Natural killer cell (primary cell): ENCODE results near the gene GRB10. TPM values are rescaled to one million over a fixed set of nuclear protein-coding genes. Genes with fewer than 3 reads are reported as not detected.

Experiments used
- ATAC-seq, 3 donors: fragments of 150-1000 bp in 2 of 3; fragments of 200-7000 bp in 1 of 3; cut with Tn5 transposase; 1 replicate in 1 of 3; 2 replicates in 2 of 3; pipeline ENCODE4 v1.10.0; 2021; ENCODE audit warnings: mild to moderate bottlenecking in 2 of 3, moderate library complexity in 2 of 3
- DNase-seq, 2 donors: peaks; one replicate each; pipeline versions ENCODE4 v3.0.0 to v3.0.0-alpha.2; 2013 to 2021; ENCODE audit warnings: mixed read lengths in 1 of 2
- H3K27ac ChIP-seq: one replicate; pipeline ENCODE4 v1.5.1; 2013; ENCODE audit warnings: mild to moderate bottlenecking, low read length
- H3K27me3 ChIP-seq: one replicate; pipeline ENCODE4 v1.6.1; 2013; ENCODE audit warnings: low read length; ENCODE audit not compliant: control insufficient read depth, insufficient read depth
- H3K36me3 ChIP-seq: one replicate; pipeline ENCODE4 v1.6.1; 2013; ENCODE audit warnings: low read length; ENCODE audit not compliant: control insufficient read depth, insufficient read depth
- H3K4me1 ChIP-seq: one replicate; pipeline ENCODE4 v1.6.1; 2013; ENCODE audit warnings: low read length; ENCODE audit not compliant: control insufficient read depth, insufficient read depth
- H3K4me3 ChIP-seq: one replicate; pipeline ENCODE4 v1.5.1; 2013; ENCODE audit warnings: low read length
- H3K9me3 ChIP-seq: one replicate; pipeline ENCODE4 v1.6.1; 2013; ENCODE audit warnings: low read length; ENCODE audit not compliant: control insufficient read depth, insufficient read depth
- H3K27ac Mint-ChIP-seq, 2 donors: one replicate each; pipeline ENCODE4 v1.8.0; 2022; ENCODE audit warnings: mild to moderate bottlenecking in 2 of 2, mixed read lengths in 2 of 2, moderate library complexity in 1 of 2
- H3K27me3 Mint-ChIP-seq, 2 donors: one replicate each; pipeline ENCODE4 v1.8.0; 2022; ENCODE audit warnings: low read depth in 2 of 2, mixed read lengths in 2 of 2
- H3K36me3 Mint-ChIP-seq: one replicate; pipeline ENCODE4 v1.8.0; 2022; ENCODE audit warnings: mixed read lengths
- H3K4me1 Mint-ChIP-seq, 2 donors: one replicate each; pipeline ENCODE4 v1.8.0; 2022; ENCODE audit warnings: mixed read lengths in 2 of 2
- H3K4me3 Mint-ChIP-seq: one replicate; pipeline ENCODE4 v1.8.0; 2022; ENCODE audit warnings: mild to moderate bottlenecking, moderate library complexity, mixed read lengths
- H3K9me3 Mint-ChIP-seq, 2 donors: one replicate each; pipeline ENCODE4 v1.8.0; 2022; ENCODE audit warnings: mixed read lengths in 2 of 2
- CTCF ChIP-seq: fragments of 200-600 bp; IDR thresholded peaks from one replicate; pipeline ENCODE4 v1.8.0; 2022; ENCODE audit warnings: antibody characterized with exemption
- WGBS: methylation state at CpG from one replicate; pipeline ENCODE4 v1.1.7; 2013; ENCODE audit warnings: missing lambda C conversion rate; ENCODE audit not compliant: insufficient coverage; 5-methylcytosine and 5-hydroxymethylcytosine counted together
- intact Hi-C: fragments of 100-400 bp; cut with micrococcal nuclease; formaldehyde crosslinking; loops from one replicate; pipeline ENCODE4 v1.14.2; 2022
- total RNA-seq, 4 donors: library from RNA; stranded (reverse); fragments of 120-200 nt in 1 of 4; gene quantifications; one replicate each; pipeline versions ENCODE4 v1.2.3 to v1.2.4, GENCODE V29; 2013 to 2022

The GRB10 gene
- total RNA-seq, 3 donors from 2014 or later (not counting 1 experiment from before 2014, with no cell fraction given) = 0.16 to 24.4 (median 1.4) TPM

GRCh38 chr7:50713123-50713965 lies 69.4 kb downstream of the GRB10 start:
- Histone ChIP-seq H3K9me3 (no peaks in the 10 kb centered on the region), H3K36me3 (no peaks in the 10 kb centered on the region), H3K27me3 (no peaks in the 10 kb centered on the region), H3K4me3 (no peak overlapping the region), H3K27ac (no peak overlapping the region), H3K4me1 (no peaks in the 10 kb centered on the region)
- Mint-ChIP-seq H3K27ac (peak overlapping the region in 1 of 2 donors; percentile 39), H3K36me3 (no peaks in the 10 kb centered on the region), H3K4me3 (peak overlapping the region; percentile 1), H3K4me1 (peaks cover 27 to 35% of the 10 kb centered on the region in 2 donors), H3K9me3 (peaks cover 3 to 6% of the 10 kb centered on the region in 2 donors), H3K27me3 (peaks cover 0 to 5% of the 10 kb centered on the region in 2 donors)
- TF ChIP-seq CTCF = no peak
- DNase-seq (no peak), ATAC-seq (no peak)
- intact Hi-C loops = no loop called here
- 59% methylated on average over 5 of the region's 5 CpGs for WGBS

DNA sequence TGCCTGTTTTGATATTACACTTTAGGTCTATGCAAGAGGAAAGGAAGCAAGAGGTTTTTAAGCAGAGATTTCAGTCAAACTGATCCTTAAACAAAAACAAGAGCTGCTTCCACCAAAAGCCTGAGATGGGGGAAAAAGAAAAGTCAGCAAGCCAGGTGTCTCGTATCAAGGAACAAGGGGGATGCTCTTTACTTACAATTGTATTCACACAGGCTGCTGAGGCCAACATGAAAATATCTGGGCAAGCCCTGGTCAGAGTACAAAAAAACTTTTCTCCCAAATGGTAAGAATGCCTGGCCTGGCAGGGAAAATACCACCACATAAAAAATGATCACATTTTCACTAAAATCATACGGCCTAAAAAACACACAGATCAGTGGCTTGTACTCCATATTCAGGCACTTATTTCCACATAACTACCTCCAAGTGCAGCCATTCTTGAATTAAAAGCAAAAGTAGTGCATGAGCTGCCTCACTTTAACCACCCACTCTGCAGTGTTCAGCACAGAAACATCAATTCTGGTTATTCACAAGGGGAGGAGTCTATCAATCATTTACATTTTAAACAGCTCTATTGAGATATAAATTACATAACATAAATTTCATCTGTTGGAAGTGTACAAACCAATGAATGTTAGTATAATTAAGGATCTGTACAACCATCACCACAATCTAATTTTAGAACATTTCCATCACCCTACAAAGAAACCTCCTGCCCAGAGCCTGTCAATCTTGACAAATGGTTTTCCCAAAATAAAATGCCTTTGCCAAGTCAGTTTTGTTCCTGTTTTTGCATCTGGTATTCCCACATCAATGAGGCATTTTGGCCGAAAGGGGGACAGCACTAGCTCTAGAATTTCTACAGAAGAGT lies 70.2 kb downstream of the GRB10 start:
- H3K4me3 ChIP-seq = no peak overlapping the region
- WGBS = 52% methylated on average over 3 of the region's 3 CpGs
- peak overlapping the region; percentile 28 for H3K4me3 Mint-ChIP-seq

DNA sequence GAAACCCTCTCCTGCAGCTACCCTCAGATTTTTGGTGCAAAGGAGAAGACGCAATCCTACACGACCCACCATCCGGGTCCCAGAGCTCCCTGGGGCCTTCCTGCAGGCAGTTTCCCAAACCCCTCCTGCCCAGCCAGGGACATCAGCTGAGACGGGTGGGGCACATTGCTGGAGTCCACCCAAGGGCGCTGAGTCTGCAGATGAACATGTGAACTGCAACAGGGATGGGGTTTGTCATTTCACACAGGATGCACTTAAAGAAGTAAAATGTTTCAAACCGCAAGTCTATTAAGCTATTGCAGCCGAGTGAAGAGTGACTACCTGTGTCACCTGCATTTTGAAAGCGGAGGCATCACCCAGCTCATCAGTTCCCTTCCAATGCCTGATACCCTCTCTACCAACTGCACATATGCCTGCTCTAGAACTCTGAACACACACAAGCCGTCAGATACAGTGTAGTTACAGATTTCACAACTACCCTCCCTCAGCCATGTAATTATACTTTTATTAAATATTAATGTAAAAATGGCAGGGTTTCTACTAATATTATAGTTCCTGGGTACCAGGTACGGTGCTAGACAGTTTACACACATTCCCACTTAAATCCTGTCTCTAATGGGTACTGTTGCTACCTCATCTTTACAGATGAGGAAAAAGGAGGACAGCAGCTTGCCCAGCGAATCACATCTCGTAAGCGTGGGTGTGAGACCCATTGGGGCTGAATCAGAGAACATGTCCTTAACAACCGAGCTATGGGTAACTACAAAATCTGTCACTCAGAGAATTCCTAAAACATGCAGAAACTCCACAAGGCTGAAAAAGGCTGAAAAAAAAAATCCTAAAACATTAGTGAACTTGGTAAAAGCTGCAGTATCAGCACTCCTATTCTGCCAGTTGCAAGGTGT lies 71.2 kb downstream of the GRB10 start:
- H3K4me3 Mint-ChIP-seq = no peak overlapping the region
- peaks cover 0 to 10% of the 10 kb centered on the region in 2 donors for H3K27me3 Mint-ChIP-seq
- ATAC-seq (peak in 2 of 3 donors; percentile 41 to 64), DNase-seq (no peak)
- H3K27ac Mint-ChIP-seq = peak overlapping the region; percentile 18 to 27
- TF ChIP-seq CTCF = no peak
- H3K27ac ChIP-seq = no peak overlapping the region
- peaks cover 27 to 35% of the 10 kb centered on the region in 2 donors for H3K4me1 Mint-ChIP-seq
- intact Hi-C loops = no loop called here
- H3K27me3 ChIP-seq = no peaks in the 10 kb centered on the region
- no peaks in the 10 kb centered on the region for H3K36me3 Mint-ChIP-seq
- WGBS = 67% methylated on average over 13 of the region's 14 CpGs
- H3K36me3 ChIP-seq = no peaks in the 10 kb centered on the region
- peaks cover 3 to 6% of the 10 kb centered on the region in 2 donors for H3K9me3 Mint-ChIP-seq
- H3K4me1 ChIP-seq = no peaks in the 10 kb centered on the region
- H3K4me3 ChIP-seq = no peak overlapping the region
- no peaks in the 10 kb centered on the region for H3K9me3 ChIP-seq

More for the DNA sequence above, 70.2 kb downstream of the GRB10 start:
- Histone ChIP-seq H3K27ac (no peak overlapping the region), H3K36me3 (no peaks in the 10 kb centered on the region), H3K27me3 (no peaks in the 10 kb centered on the region), H3K9me3 (no peaks in the 10 kb centered on the region), H3K4me1 (no peaks in the 10 kb centered on the region)
- no peaks in the 10 kb centered on the region for H3K36me3 Mint-ChIP-seq
- intact Hi-C loops = no loop called here
- no peak for DNase-seq
- H3K27ac Mint-ChIP-seq = peak overlapping the region; percentile 18 to 27
- peaks cover 3 to 6% of the 10 kb centered on the region in 2 donors for H3K9me3 Mint-ChIP-seq
- H3K27me3 Mint-ChIP-seq = peaks cover 0 to 5% of the 10 kb centered on the region in 2 donors
- peaks cover 27 to 35% of the 10 kb centered on the region in 2 donors for H3K4me1 Mint-ChIP-seq
- ATAC-seq = peak in 1 of 3 donors; percentile 42
- no peak for TF ChIP-seq CTCF
